CD4-positive, alpha-beta T cell treated with Interferon gamma for 1 hour (primary cell): ENCODE results near the gene ANKS1B.

Source experiments
- DNase-seq: peaks from one replicate; pipeline ENCODE4 v3.0.0-alpha.2; 2020

ANKS1B gene

GRCh38 chr12:98691351-98691750, 1293.4 kb downstream of the ANKS1B start:
- no peak for DNase-seq

GRCh38 chr12:98686603-98687002, 1298.1 kb downstream of the ANKS1B start:
- DNase-seq: no peak
